Inflammatory macrophage treated with lipopolysaccharide for 1 hour (primary cell): ENCODE data around the gene COL17A1.

ENCODE experiments used
- DNase-seq, 2 donors: peaks; one replicate each; pipeline ENCODE4 v3.0.0-alpha.2; 2020 to 2022

Gene COL17A1

DNA sequence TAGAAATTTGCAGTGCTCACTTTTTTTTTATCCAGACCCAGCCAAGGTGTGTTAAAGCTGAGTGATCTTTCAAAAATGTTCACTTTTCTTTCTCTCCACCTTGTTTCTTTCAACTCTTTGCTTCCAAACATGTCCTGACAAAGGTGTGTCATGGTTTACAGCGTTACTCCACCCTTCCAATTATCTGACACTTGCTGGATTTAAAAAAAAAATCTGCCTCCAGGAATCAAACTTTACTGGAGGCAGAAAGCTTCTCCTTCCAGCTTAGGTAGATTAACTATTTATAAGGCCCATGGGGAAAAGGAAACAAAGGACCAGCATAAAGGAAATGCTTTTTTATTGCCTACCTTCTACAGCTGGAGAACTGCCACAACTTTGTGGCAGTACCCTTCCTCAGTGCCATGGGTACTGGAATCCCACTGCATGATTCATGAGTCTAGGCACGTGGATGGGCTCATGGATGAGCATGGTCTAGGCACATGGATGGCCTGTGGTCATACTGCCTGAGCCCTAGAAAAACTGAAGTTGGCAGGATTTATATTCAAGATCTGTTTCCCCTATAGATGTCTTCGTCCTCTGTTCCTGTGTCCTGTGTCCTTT is at the start of gene COL17A1:
COL17A1 (minus strand) TSS at position 80 of the 600 bp plus-strand sequence. CDS start 5,207 bp downstream, outside the sequence.
- no peak for DNase-seq

DNA sequence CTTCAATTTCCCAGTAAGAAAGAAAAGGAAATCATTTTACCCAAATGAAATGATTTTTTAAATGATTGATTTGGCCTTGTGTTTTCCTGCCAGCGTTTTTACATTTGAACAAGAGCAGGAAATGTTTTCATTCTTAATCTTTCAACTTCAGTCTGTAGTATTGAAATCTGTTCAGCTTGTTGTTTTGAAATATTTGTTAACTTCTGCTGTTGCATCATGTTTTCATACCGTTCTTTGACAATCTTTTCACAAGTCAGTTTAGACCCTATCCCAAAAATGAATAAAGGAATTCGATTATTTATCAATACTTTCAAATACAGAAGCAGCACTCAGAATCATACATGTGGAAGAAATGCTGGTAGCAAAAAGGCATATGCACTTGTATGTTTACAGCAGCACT is 44.4 kb upstream of the COL17A1 start:
- DNase-seq: no peak

DNA sequence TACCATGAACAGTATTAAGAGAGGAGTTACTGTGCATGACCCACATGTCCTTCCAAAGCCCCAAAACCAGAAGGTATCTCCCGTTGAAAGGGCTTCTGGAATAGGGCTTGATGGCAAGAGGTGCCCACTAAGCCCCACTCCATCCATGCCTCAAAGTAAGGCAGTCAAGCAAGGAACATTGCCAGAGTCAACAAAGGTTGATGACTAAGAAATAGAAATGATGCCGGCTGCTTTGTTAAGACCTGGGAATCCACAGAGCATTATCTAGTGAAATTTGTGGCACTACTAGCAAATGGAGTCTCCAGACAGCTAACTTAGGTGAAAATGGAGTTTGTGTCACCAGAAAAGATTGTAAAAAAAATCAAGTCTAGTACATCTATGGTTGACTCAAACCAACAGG is 42.5 kb upstream of the COL17A1 start:
- no peak for DNase-seq

DNA sequence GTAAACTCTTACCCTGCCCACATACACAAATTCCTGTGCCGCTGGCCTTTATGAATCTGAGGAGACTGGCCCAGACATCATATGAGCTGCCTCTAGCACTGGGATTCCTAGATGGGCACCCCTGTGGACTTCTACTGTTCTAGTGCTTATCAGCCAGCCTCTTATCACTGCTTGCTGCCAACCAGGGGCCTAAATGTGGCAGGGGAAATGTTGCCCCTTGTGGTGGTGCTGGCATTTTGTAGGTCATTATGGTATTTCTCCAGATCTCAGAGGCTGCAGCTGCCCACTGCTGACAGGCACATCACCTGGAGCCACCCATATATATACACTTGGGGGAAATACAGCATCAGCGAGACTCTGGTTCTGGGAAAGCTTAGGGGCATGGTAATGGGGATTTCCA is 41.7 kb upstream of the COL17A1 start:
- DNase-seq: no peak

DNA sequence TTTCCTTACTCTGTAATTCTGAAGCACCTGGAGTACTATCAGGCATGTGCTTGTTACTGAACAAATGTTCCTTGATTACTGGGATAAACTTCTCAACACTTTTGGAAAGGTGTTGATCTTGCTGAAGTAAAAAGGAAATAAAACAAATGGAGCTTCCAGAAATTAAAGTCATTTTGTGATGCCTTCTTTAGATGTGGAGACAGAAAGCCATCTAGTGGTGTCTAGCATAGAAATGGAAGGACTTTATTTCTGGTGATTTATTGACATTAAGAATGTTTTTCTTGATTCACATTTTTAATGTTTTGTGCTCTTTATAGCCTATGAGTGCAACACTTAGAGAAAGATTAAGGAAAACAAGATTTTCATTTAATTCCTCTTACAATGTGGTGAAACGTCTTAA is 37.7 kb upstream of the COL17A1 start:
- peak in 1 of 2 donors; percentile 21 for DNase-seq

DNA sequence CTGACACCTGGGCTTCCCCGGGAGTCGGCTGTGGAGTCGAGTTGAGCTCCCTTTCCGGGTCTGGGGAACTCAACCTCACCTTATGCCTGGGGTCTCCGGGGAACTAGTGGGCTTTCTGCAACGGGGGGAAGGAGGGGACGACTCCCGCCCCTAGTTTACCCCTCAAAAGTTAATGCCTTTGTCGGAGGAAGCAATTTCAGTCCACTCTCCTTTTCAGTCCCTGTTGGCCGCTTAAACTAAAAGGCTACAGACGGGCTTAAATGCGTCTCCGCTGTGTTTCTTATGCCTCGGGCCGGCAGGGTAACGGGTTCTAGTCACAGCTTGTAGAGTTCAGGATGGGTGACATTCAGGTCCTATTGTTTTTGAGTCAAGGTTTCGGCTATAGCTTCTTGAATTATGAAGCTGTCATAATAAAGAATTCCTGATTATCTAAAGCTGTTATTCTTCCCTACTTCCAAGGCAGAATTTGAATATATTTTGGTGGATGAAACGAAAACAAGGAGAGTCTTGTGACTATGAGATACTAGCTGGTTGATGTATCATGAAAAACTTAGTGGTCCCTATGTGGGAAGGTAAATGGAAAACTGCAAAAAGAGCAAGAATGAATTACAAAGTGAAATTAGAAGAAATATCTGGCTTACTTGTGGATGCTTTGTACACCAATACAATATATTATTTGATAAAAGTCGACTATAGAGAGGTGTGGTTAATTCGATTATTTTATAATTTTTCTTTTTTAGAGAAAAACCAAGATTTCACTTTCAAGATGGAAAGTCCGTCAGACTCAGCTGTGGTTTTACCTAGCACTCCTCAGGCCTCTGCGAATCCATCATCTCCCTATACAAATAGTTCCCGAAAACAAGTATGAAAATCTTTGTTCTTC is 36.8 kb upstream of the COL17A1 start:
- DNase-seq: peak in 1 of 2 donors; percentile 23

DNA sequence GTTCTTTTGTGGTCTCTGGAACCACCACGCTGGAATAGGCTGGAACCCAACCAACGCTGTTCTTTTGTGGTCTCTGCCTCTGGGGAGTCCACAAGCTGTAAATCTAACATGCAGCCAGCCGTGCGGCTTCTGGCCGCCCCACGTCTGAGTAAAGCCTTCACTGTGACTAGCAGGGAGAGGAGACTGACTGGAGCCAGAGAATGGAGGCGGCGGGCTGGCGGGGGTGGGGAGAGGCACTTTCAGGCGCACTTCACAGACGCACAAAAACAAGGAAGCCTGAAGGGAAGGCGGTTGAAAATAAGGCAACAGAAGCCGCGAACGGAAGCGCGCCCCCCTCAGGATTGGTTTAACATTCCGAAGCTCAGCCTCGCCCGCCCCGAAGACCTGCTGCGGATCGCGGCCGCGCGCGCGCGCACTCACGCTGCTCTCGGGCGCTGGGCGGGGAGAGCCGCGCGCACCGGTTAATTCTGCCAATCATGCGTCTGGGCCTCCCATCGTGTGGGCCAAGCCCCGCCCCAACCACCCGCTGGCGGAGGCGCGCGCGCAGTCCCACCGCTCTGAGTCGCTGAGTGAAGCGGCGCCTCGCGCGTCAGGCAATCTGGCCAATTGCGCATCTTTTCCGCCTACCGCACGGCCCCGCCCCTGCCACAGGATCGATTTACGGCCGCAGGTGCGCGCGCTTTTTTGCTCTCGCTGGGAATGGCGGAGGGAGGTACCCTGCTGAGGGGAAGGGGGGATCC is 36.0 kb upstream of the COL17A1 start, which contains the start of gene SFR1:
SFR1 (plus strand) TSS at position 687 of the 740 bp plus-strand sequence; CDS start at position 700, 13 bp downstream.
- peak; percentile 98 for DNase-seq

DNA sequence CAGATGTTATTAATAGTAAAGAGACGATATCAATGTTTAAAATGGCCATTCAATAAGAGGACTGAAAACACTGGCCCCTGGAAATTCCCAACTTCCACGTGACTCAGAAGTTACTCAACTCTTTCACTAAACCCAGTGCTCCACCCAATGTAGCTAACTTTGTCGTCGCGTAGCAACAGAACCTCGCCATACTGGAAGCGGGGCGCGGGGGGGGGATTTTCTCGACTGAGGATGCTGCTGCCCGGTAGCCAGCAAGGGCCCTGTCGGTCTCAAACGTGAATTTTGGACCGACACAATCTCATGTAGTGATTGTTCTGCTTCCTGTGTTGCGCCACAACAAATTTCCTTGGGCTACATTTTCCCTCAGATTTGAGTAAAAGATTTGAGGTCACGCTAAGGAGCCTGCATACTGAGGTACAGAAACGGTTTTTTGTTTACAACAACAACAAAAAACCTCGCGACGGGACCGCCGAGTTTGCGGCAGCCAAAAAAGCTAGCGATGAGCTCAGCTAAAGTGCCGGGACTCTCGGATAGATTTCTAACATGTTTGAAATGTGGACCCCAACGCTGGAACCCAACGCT is 35.3 kb upstream of the COL17A1 start:
- peak; percentile 97 to 99 for DNase-seq

DNA sequence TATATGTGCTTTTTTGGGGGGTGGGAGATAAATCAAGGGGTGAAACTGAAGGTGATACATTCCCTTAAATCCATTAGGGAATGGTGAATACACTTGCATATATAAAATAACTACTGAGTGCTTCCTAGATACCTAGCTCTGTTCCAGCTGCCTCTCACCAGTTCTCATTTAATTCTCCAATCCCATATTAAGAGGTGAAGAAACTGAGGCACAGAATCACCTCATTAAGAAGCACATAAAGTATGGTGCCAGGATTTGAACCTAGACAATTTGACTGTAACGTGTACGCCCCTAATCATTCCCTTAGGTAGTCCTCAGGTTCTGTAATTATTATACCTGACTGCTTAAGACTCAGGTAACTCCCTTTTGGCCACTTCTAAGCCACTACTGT is 34.8 kb upstream of the COL17A1 start:
- no peak for DNase-seq

DNA sequence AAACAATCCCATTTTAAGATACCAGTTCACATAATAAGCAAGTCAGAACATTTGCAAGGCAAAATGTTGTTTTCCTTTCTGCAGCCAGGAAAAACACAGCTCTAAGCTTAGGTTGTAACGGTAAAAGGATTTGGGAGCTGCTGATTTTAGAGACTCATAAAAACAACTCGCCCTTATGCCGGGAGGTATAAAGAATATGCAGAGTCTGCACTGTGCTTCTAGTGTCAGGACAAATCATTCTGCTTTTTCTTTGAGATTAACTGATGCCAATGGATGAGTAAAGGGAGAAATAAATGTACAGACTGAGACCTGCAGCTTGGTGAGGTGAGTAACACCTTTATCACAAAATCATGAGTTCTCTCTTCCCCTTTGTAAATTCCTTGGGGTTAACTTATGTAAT is 34.3 kb upstream of the COL17A1 start:
- peak in 1 of 2 donors; percentile 28 for DNase-seq

DNA sequence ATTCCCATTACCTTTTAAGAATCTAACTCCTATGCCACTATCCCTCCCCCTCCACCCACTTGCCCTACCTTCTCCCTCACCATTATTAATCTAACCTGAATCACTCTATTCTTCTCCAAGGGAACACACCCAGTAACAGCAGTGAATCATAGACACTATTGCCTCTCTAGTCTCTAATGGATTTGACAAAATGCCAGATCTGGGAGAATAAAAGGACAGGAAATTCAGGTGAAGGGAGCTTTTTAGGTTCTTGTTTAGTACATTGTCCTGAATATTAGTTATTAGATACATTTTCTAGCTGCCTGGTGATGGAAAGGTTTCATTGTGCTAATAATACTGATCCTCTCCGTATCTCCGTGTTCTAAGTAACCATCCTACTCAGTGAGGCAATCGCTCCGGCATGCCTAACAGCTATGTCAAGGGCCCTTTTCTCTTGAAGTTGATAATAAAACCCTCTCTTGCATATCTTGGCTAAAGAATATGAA is 32.2 kb upstream of the COL17A1 start:
- DNase-seq: no peak

DNA sequence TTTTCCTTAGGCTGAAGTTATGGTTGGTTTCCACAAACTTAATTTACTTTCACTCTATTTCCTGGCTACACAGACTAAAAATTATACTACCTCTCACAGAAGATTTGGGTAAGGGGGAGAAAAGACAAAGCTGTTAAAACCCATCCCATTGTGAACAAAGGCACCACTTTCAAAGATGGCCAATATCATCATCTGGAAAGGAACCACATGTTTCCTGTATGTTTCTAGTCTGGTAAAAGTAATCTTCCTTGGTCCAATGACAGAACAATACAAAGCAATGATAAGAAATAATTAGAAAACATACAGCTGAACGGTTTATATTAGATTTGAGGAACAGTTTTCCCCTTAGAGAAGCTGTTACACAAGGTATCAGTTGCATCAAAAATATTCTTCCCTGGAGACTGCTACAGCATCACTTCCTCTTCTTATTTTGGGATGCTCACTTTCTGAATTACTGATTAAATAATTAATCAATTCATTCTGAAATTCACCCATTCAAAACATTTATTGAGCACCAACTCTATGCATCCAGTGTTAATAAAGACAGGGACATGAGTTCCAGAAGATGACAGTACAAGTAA is 27.8 kb upstream of the COL17A1 start:
- DNase-seq: peak; percentile 36 to 57

DNA sequence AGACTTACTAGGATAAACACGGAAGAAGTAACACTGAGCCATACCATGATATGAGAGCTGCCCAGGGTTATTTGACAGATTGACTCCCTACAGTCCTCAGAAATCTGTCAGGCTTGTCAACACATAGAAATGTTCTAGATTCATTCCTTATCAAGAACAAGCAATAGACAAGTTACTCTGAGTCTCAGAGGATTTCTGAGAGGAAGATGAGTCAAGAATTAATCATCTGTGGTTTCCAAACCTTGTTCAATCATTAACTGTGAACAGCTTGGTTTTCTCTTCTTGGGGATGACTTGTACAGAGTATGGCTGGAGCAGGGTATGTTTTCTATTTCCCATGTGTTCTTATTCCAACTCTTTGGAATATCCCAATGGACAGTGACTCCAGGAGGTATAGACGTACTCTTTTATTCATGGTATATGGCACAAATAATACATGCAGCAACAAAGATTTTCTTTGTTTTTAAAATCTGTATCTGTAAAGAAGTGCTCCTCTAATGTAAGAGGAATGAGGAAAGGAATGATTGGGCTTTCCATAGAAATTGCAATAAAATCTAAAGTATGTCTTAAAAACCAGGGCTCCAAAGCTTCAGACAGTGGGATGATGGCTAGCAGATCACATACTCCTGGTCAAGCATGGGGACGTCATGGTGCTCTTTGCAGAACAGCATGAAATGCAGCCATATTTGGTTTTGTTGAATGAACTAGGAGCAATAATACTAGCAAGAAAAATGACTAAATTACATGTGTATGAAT is 24.4 kb upstream of the COL17A1 start:
- peak; percentile 42 to 56 for DNase-seq

DNA sequence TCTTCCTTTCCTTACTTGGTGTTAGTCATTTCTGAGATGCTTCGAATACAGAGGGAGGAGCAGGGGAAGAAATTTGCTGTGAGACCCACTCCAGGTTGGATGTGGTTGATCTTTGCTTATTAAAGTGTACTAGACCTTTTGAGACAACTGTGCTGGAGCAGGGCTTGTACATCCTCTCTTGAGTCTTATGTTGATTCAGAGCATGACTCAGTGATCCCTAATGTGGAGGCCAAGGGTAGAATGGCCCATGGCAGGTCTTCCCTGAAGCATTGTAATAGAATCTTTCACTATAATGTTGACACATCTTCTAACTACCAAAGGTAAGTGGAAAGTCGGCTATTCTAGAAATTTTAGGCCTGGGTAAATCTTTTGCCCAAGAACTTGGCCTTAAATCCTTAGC is 19.2 kb upstream of the COL17A1 start:
- no peak for DNase-seq

DNA sequence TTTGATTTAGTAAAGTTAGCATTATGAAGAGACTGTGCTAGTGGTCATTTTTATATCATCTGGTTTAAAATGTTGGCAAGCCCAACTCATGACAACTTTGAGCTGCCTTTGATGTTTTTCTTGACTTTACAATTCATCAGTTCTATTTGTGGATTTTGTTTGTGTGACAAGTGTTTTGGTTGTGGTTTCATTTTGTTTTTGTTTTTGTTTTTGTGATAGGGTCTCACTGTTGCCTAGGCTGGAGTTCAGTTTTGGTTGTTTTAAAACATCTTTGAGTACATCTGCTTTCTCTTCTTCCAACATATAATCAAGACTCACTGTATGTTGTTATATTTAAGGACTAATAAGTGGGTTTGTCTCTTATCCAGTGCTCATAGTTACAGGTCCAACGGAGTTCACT is 18.7 kb upstream of the COL17A1 start:
- DNase-seq: no peak

DNA sequence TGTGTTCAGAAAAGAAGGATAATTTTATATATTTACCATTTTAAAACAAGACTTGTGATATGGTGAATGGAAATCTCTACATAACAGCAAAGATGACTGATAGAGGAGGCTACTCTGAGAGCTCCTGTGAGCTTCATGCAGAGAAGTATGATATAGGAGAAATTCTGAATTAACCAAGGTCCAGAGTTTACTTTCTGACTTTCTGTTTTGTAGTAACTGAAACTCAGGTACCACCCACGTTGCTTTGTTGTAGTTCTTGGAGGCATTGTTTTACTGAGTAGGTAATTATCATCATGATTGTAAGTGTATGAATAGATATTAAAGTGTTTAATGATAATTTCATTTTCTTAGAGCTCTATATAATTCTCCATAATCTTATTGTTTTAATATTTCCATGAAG is 18.3 kb upstream of the COL17A1 start:
- no peak for DNase-seq

DNA sequence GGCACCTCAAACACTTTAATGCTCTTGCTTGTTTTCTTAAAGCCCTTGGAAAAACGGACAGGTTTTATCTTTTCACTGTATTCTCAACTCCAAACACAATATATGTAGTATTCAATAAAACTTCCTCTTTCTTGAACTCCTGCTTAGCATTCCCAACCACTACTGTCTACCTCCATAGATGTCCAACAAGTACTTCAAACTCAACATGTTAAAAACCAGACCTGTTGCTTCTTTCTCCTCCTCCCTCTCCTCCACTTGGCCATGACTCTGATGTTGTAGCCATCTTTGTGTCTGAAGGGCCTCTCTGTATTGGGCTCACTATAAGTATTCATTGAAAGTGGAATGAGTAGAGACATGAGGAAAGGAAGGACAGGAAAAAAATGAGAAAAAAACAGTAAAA is 16.2 kb upstream of the COL17A1 start:
- DNase-seq: no peak

DNA sequence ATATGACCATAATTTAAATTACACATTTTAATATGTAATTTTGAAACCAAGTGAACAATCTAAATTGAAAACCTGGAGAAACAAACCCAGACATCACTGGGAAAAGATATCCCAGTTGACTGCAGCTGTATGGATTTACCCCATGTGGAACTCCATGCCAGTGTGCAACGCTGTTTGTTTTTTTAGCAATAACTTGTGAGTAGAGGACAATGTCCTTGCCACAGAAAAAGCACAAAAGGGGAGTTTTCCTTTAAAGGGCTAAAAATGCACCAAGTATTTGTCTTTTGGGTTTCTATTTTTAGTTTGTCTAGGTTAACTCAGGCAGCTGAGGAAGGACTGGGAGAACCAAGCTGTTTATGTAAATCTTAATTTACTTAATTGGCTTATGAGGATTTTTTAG is 15.1 kb upstream of the COL17A1 start:
- DNase-seq: no peak

DNA sequence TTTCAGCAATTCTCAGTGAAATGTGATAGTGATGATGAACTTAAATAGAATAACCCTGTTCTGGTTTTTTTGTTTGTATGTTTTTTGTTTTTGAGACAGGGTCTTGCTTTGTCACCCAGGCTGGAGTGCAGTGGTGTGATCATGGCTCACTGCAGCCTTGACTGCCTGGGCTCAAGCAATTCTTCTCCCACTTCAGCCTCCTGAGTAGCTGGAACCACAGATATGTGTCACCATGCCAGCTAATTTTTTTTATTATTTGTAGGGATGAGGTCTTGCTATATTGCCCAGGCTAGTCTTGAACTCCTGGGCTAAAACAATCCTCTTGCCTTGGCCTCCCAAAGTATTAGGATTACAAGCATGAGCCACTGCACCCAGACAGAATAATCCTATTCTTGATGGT is 14.3 kb upstream of the COL17A1 start:
- DNase-seq: no peak

DNA sequence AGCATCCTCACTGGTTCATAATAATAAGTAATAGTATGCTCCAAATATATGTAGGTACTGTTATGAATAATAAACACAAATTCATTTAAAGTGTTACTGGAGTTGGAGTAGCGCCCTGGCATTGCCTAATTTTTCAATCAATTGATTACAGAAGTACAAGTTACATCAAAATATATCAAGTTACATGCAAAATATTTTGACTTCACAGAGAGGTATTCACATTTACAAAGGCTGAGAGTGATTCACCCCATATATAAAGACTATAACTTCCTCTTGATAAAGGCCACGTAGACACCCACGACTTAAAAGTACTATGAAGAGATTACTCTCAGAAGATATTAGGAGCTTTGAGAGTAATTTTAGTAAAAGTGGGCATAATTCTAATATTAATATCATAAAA is 13.6 kb upstream of the COL17A1 start:
- no peak for DNase-seq

DNA sequence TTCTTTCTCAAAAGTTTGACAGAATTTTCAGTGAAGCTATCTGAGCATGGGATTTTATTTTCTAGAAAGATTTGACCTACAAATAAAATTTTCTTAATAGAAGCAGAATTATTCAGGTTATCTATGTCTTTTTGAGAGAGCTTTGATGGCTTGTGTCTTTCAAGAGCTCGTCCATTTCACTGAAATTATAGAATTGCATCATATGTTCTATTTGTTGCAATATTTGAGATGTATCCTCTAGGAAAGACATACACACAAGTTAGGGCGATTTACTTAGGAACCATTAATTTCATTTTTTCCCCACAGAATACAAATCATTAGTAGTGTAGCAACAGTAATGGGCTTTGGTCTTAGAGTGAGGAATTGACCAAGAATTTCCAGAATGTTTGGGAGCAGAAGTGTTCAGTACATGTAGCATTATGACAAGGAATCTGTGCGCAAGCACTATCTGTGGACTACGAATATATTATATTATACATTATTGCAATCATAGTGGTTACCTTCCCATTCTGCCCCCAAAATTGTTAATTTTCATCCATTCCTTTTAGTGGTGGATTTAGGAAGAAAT is 12.8 kb upstream of the COL17A1 start:
- DNase-seq: no peak

DNA sequence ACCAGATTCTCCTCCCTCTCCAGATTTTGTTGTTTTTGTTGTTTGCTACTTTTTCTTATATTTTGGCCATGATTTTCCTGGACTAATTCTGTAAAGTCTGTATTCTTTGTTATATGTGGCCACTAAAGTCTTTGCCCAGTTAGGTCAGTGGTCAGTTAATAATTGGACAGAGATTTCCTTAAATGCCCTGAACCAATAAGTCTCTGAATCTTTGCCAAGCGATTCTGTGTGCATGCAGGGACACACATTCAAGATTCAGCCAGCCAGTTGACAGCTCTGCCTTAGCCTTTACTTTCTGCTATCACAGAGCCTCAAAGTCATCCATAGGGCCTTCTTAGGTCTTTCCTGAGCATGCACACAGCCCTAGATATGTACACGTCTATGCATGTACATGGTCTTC is 11.0 kb upstream of the COL17A1 start:
- DNase-seq: no peak
